GM10847 (cell line): Measurements from ENCODE around the gene RNF151.

Source experiments
- POLR2A ChIP-seq: IDR thresholded peaks from 2 replicates; pipeline ENCODE4 v1.6.1; 2011; ENCODE audit not compliant: insufficient read length; ENCODE audit errors: extremely low read depth

The RNF151 gene

DNA sequence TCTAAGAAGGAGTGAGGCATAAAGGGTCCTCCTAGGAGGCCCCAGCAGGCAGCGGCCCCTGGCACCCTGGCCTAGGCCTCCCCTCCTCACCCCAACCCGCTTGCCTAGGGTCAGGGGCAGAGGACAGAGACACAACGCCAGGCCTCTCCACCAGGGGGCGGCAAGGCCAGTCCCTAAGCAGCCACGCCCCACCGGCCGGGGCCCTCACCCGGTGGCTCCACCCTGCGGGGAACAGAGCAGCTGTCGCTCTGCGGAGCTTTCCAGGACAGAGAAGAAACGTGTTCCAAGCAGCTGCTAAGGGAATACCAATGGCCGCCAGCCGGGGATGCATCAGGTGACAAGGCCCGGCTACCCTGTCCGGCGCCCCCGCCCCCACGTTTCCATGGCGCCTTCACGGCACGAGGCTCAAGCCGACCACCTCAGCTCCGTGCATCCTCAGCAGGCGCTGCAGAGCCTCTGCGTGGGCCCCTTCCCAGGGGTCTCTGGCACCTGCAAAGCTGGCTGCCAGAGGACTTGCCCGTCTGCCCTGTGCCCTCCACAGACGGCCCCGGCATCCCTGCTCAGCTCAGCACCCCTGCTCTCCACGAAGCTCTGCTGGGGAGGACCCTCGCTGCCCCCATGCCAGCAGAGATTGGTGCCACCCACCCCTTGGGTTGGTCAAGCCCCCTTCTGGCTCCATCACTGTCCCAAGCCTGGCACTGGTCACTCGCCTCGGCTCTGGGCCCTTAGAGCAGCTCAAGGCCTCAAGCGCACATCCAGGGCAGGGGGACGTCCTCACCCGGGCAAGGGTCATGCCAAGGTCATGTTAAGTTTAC lies 37.4 kb downstream of the RNF151 start:
- TF ChIP-seq POLR2A: no peak

DNA sequence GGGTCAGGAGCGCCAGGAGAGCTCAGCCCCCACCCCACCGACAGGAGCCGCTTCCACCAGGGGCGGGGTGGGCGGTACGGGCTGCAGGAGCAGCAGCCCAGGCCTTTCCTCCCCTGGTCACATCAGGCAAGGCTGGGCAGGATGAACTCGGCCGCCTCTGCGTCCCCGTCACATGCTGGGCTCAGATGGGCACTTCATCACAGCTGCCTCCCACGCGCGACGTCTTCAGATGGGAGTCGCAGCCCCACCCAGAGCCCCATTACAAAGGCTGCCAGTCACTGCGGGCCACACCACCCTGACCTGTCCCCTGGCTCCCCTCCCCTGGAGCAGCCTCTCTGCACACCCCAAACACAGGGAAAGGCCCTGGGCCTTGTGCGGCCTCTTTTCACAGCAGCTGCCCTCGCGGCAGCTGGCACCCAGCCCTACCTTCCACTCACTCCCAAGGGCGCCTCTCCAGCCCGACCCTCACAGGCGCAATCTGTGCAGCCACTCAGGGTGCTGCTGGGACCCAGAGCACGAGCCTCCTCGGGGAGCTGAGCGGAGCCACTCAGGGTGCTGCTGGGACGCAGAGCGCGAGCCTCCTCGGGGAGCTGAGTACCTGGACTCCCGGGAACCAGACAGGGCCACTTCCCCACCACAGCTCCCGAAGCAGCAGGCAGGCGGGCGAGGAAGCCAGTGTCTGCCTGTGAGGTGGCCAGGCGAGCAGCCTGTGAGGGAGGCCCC lies 38.3 kb downstream of the RNF151 start:
- TF ChIP-seq POLR2A: no peak

DNA sequence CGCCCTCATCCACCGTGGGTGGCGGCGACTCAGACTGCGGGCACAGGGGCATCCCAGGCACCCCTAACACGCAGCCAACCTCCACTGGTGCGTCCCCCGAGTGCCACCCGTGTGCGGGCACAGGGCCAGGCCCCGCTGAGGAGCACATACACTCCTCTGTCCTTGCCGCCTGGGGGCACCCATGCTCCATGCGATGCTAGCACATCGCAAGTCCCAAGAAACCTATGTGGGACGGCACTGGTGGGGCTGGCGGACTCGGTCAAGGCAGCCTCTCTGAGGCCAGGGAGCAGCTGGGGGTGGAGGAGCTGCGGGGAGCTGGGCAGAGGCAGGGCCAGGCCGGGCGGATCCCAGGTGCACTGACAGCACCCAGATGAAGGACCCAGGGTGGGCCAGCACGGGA lies 39.0 kb downstream of the RNF151 start:
- TF ChIP-seq POLR2A: no peak

DNA sequence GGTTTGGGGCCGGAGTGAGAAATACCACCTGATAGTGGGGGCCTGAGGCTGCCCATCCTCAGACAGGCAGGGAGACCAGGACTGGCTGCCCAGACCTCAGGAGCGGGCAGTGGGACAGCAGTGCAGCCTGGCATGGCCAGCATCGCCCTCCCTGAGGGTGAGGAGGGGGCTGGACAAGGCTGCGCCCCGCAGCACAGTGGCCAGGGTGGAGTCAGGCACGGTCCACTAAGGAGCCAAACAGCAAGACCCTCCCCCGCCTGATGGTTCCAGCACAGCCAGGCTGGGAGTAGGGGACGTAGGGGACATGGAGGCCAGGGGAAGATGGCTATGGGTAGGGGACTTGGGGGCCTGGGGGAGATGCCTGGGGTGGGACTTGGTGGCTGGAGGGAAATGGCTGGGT lies 39.7 kb downstream of the RNF151 start:
- TF ChIP-seq POLR2A: no peak

DNA sequence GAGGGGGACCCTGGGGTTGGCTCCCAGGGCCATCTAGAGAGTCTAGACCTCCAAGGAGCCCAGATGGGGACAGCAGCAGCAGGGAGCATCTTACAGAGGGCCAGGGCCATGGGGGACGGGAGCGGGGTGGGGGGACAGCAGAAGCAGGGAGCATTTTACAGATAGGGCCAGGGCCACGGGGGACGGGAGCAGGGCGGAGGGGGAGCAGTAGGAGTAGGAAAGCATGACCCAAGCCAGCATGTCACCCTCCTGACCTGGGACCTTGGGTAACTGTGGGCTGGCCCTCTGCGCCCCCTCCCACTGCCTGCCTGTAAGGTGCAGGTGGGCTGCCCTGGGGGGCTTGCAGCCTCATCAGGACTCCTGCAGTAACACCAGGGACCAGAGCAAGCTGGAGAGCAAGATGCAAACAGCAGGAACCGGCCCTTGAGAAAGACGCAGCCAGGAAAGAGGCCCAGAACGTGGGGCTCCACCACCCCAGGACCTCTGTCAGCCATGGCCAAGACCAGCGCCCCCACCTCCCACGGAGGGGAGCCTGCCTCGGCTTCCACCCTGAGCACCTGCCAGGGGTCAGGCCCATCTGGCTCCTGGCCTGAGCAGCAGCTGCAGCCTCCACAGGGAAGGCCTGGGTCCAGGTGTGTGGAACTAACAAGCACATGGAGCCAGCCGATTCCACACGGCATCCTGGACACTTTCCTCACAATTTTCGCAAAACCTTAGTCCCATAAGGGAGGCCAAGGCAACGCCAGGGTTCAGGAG lies 40.6 kb downstream of the RNF151 start:
- no peak for TF ChIP-seq POLR2A

DNA sequence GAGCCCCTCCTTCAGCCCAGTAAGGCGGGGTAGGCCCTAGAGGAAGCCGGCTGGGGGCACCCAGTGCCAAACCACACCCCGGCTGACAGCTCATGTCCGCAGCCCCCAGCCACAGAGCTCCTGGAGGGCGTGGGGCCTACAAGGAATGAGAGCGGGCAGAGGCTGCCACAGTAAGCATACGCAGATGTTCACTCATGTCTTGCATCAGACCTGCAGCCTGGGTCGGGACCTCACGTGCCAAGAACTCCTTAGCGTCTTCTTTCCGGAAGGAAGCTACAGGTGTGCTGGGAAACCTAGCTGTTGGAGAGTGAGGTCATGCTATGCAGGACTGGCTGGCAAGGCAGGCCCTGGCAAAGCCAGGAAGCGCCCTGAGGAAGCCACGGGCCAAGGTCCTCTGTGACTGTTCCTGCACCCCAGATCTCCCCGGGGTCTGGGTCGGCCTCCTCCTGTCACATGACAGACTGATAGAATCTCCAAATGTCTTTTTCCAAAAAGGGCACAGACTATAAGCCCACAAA lies 41.4 kb downstream of the RNF151 start:
- no peak for TF ChIP-seq POLR2A

DNA sequence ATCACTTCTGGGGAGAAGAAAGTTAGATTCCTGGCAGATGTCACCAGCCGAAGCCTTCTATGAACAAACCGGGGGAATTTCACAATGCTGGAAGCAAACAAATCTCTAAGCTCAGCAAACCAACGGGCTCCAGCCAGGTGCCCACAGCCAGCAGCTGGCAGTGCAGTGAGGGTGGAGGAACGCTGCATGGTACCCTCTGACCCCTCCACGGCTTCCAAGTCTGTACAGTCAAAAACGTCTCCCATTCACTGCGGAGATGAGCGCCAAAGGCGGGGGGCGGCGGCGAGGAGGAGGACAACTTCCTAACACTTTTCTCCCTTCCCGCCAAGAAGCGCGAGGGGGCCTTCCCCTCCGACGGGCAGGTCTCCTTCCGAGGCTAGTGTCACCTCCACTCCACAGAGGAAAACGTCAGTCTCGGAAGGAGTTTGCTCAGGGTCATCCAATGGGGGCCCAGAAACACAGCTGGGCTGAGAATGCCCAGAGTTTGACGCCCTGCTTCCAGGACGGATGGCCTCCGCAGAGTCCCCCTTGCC lies 42.0 kb downstream of the RNF151 start:
- no peak for TF ChIP-seq POLR2A

DNA sequence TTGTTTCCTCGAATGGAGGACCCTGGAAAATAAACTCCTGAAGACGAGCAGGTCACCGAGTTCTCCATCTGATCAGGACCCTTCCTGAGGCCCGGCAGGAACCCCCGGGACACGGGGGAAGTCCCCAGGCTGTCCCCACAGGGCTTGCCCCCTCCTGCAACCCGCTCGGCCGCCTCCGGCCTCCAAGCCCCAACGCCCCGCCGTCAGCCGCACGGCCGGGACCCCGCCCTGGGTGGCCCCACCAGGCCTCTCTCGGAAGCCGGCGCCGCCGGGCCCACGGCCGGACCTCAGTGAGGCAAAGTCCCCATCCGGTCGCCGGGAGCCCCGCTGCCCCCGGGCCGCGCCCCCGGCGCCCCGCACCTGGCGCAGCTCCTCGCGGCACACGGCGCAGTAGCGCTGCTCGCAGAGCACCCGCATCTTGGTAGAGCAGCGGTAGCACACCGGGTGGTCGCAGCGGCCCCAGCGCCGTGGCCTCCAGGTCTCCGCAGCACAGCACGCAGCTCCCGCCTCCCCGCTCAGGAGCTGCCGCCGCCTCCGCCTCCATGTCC lies 42.6 kb downstream of the RNF151 start:
- TF ChIP-seq POLR2A: no peak

DNA sequence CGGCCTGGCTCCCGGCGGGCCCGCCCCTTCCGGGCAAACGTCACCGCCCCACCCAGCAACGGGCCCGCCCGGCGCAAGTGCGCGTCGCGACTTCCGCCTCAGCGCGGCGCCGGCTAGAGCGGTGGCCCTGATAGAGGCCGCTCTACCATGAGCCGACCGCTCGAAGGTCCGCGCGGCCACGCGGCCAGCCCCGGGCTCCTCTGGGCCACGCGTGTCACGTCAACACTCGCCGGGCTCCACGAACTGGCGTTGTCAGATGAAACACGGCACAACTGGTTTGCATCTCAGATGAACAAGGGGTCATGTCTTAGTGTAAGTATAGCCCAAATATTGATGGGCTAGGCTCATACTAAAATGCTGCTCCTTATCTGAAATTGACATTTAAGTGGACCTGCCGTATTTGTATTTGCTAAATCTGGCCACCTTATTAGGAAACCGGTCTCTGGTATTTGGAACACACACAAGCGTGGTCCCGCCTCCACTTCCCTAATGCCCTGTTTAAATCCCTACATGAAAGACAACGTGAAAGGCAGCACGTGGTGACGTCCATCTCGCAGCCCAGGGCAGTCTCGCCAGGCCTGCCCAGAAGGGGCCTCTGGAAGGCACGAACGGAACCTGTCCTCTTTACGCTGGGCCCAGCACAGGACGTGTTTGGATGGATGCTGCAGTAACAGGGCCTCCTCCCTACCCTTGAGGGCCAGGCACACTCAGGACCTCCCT lies 43.3 kb downstream of the RNF151 start, which contains the start of gene ZNF598:
ZNF598 (minus strand) TSS at position 31 of the 720 bp plus-strand sequence.
- TF ChIP-seq POLR2A: peak; percentile 91

DNA sequence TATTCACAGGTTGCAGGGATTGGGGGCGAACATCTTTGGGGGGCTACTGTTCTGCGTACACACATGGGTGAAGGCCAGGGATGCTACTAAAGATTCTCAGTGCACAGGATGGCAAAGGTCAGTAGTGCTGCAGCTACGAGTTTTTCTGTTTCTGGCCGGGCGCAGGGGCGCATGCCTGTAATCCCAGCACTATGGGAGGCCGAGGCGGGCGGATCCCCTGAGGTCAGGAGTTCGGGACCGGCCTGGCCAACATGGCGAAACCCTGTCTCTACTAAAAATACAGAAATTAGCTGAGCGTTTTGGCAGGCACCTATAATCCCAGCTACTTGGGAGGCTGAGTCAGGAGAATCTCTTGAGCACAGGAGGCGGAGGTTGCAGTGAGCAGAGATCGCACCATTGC lies 46.9 kb downstream of the RNF151 start:
- TF ChIP-seq POLR2A: no peak

DNA sequence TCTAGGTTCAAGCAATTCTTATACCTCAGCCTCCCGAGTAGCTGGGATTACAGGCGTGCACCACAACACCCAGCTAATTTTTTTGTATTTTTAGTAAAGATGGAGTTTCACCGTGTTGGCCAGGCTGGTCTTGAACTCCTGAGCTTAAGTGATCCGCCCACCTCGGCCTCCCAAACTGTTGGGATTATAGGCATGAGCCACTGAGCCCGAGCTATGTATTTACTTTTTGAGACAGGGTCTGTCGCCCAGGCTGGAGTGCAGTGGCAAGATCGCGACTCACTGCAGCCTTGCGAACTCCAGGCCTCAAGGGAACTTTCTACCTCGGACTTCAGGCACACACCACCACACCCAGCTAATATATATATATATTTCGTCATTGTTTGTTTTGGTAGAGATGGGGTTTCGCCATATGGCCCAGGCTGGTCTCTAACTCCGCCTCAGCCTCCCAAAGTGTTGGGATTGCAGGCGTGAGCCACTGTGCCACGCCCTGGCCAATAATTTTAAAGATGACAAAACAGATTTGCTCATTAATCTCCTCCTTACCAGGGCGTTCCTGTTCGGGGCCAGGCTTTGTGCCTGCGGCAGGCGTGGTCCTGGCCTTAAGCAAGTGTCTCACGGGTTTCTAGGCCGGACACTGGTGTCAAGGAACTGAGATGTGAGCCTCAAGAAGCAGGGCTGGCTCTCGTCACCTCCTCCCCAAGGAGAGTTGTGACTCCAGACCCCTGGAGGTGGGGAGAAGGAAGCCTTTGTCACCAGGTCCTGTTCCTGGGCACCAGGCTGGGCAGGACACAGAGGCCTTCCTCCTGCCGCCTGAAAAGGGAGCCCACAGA lies 48.7 kb downstream of the RNF151 start:
- TF ChIP-seq POLR2A: no peak

DNA sequence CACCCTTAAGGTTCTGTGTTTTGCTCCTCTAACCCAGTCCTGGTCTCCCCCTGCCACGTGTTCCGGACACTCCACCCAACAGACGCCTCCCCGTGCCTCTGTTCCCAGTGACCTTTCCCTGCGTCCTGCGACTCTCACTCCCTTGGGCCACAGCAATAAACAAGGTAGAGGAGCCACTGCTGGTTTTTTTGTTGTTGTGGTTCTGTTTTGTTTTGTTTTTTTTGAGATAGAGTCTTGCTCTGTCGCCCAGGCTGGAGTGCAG lies 49.2 kb downstream of the RNF151 start:
- TF ChIP-seq POLR2A: no peak

DNA sequence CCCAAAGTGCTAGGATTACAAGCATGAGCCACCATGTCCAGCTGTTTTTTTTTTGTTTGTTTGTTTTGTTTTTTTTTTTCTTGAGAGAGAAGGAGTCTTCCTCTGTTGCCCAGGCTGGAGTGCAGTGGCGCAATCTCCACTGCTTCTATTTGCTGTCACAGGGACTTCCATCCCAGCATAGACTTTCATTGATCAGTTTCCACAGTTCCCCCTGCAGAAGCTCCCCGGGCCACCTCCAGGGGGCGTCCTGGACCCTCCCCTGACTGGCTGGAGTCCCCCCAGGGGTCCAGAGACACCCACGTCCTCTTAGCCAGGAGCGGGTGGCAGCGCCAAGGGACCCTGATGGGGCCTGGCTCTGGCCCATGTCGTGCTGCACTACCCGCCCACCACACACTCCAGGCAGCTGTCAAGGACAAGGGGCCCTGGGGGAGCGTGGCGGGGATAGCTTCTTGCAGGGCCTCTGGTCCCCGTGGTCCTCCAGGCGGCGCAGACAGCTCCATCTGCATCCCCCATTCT lies 49.8 kb downstream of the RNF151 start:
- no peak for TF ChIP-seq POLR2A
